Naive thymus-derived CD4-positive, alpha-beta T cell (primary cell): ENCODE measurements around the gene YIPF3. TPM values are rescaled to one million over a fixed set of nuclear protein-coding genes. Genes with fewer than 3 reads are reported as not detected.
"Not testable (repeated sequence)": the region's sequence is repeated elsewhere in the genome, so short reads cannot be mapped to it uniquely, and the experiment has no call there.

Source experiments
- ATAC-seq: fragments of 150-1000 bp; cut with Tn5 transposase; 2 replicates; pipeline ENCODE4 v1.10.0; 2021; ENCODE audit warnings: mild to moderate bottlenecking, moderate library complexity
- CTCF ChIA-PET: fragments of 350-600 bp; sonication (Branson Sonifier 250); formaldehyde crosslinking; loops from one replicate; lab custom pipeline; 2021; ENCODE audit warnings: antibody characterized with exemption; lab: Charles Lee
- POLR2A ChIA-PET: fragments of 350-600 bp; sonication (Branson Sonifier 250); formaldehyde crosslinking; loops from one replicate; lab custom pipeline; 2021; ENCODE audit warnings: antibody characterized with exemption, inconsistent platforms; lab: Charles Lee
- DNase-seq, 9 donors: peaks; one replicate each; pipeline versions ENCODE4 v3.0.0 to v3.0.0-alpha.2; 2020 to 2022; ENCODE audit warnings: mixed read lengths in 1 of 9
- H3K27ac ChIP-seq: one replicate; pipeline ENCODE4 v1.7.0; 2013; ENCODE audit warnings: mild to moderate bottlenecking, low read depth, low read length, moderate library complexity
- H3K27me3 ChIP-seq, 2 donors: one replicate each; pipeline ENCODE4 v1.7.0; 2013; ENCODE audit warnings: low read length in 2 of 2, mild to moderate bottlenecking in 2 of 2, moderate library complexity in 2 of 2; ENCODE audit not compliant: control insufficient read depth in 2 of 2, insufficient read depth in 2 of 2
- H3K36me3 ChIP-seq, 3 experiments: 1 replicate in 2 of 3; 2 replicates in 1 of 3; pipeline ENCODE4 v1.7.0; 2013; ENCODE audit warnings: low read length in 3 of 3, mild to moderate bottlenecking in 3 of 3, moderate library complexity in 1 of 3; ENCODE audit not compliant: insufficient read depth in 3 of 3, control insufficient read depth in 2 of 3
- H3K4me1 ChIP-seq, 2 donors: one replicate each; pipeline ENCODE4 v1.7.0; 2013; ENCODE audit warnings: low read length in 2 of 2, mild to moderate bottlenecking in 2 of 2, moderate library complexity in 1 of 2; ENCODE audit not compliant: control insufficient read depth in 2 of 2, insufficient read depth in 2 of 2
- H3K4me3 ChIP-seq: 2 replicates; pipeline ENCODE4 v1.7.0; 2013; ENCODE audit warnings: mild to moderate bottlenecking, low read length
- H3K9me3 ChIP-seq, 3 experiments: 1 replicate in 2 of 3; 2 replicates in 1 of 3; pipeline ENCODE4 v1.7.0; 2013; ENCODE audit warnings: low read length in 3 of 3; ENCODE audit not compliant: control insufficient read depth in 2 of 3
- H3K27ac Mint-ChIP-seq, 9 donors: one replicate each; pipeline ENCODE4 v1.8.0; 2020 to 2022; ENCODE audit warnings: mixed read lengths in 9 of 9, mild to moderate bottlenecking in 8 of 9, moderate library complexity in 5 of 9, inconsistent platforms in 2 of 9
- H3K27me3 Mint-ChIP-seq, 5 donors: one replicate each; pipeline ENCODE4 v1.8.0; 2021 to 2022; ENCODE audit warnings: mixed read lengths in 5 of 5, mild to moderate bottlenecking in 1 of 5
- H3K36me3 Mint-ChIP-seq, 5 donors: one replicate each; pipeline ENCODE4 v1.8.0; 2020 to 2022; ENCODE audit warnings: mixed read lengths in 5 of 5, mild to moderate bottlenecking in 3 of 5, inconsistent platforms in 1 of 5
- H3K4me1 Mint-ChIP-seq, 7 donors: one replicate each; pipeline ENCODE4 v1.8.0; 2020 to 2022; ENCODE audit warnings: mixed read lengths in 7 of 7, mild to moderate bottlenecking in 3 of 7, inconsistent platforms in 1 of 7
- H3K4me3 Mint-ChIP-seq, 10 donors: one replicate each; pipeline ENCODE4 v1.8.0; 2020 to 2022; ENCODE audit warnings: mild to moderate bottlenecking in 10 of 10, mixed read lengths in 10 of 10, moderate library complexity in 6 of 10, inconsistent platforms in 2 of 10
- H3K9me3 Mint-ChIP-seq, 11 donors: one replicate each; pipeline ENCODE4 v1.8.0; 2020 to 2022; ENCODE audit warnings: mixed read lengths in 11 of 11, mild to moderate bottlenecking in 4 of 11, inconsistent platforms in 1 of 11, moderate library complexity in 1 of 11
- intact Hi-C, 2 donors: fragments of 100-400 bp; cut with micrococcal nuclease; formaldehyde crosslinking; loops; one replicate each; pipeline ENCODE4 v1.15.1; 2023
- polyA plus RNA-seq, 2 donors: library from polyadenylated mRNA; unstranded; fragments of 300-500 nt; fragmentation: Illumina TruSeq; gene quantifications; one replicate each; pipeline ENCODE4 v1.2.3, GENCODE V29; 2021
- total RNA-seq, 6 experiments: library from RNA in 5 of 6; stranded (reverse) in 5 of 6; gene quantifications; 1 replicate in 5 of 6; 2 replicates in 1 of 6; pipeline ENCODE4 v1.2.3 and lab custom pipeline; 2021 to 2026

Gene YIPF3
- total and polyA plus RNA-seq, 7 experiments from 2014 or later, result 54.4 to 75.9 (median 68.3) TPM

- Mint-ChIP-seq H3K9me3 (no peaks in the 10 kb centered on the region), H3K36me3 (peaks cover 5 to 38% (median 15%) of the 10 kb centered on the region in 5 donors), H3K4me3 (no peak overlapping the region), H3K27me3 (no peaks in the 10 kb centered on the region), H3K4me1 (no peaks in the 10 kb centered on the region), H3K27ac (peak overlapping the region in 1 of 9 donors; percentile 16)
- intact Hi-C loops, result no loop called here
- ChIA-PET CTCF (no interaction called here), POLR2A (interaction anchor here (1.3 kb wide), 1 partner anchor 37 kb away, joined by 3 read pairs; no protein-coding TSS in a partner anchor)
- H3K9me3 ChIP-seq, result no peaks in the 10 kb centered on the region
- DNase-seq (no peak), ATAC-seq (no peak)
- peaks cover 0 to 47% (median 16%) of the 10 kb centered on the region in 3 experiments for H3K36me3 ChIP-seq
- H3K27ac ChIP-seq, result no peak overlapping the region
- H3K27me3 ChIP-seq, result no peaks in the 10 kb centered on the region
- no peaks in the 10 kb centered on the region for H3K4me1 ChIP-seq
- H3K4me3 ChIP-seq, result no peak overlapping the region
These were observed 23.8 kb upstream of the YIPF3 start for GRCh38 chr6:43540507-43540906.

GRCh38 chr6:43539409-43539808, 22.7 kb upstream of the YIPF3 start:
- H3K9me3 ChIP-seq, H3K4me1 ChIP-seq, CTCF ChIA-PET, H3K4me3 Mint-ChIP-seq, H3K27me3 Mint-ChIP-seq, intact Hi-C loops, POLR2A ChIA-PET, H3K27me3 ChIP-seq, H3K27ac ChIP-seq, H3K27ac Mint-ChIP-seq, ATAC-seq, H3K4me1 Mint-ChIP-seq, H3K4me3 ChIP-seq, DNase-seq, H3K9me3 Mint-ChIP-seq: not testable (repeated sequence)
- H3K36me3 Mint-ChIP-seq, result peaks cover 5 to 33% (median 15%) of the 10 kb centered on the region in 5 donors
- peaks cover 0 to 37% (median 16%) of the 10 kb centered on the region in 3 experiments for H3K36me3 ChIP-seq

GRCh38 chr6:43538986-43539385, 22.3 kb upstream of the YIPF3 start:
- H3K9me3 ChIP-seq, ATAC-seq, H3K9me3 Mint-ChIP-seq, H3K4me3 ChIP-seq, H3K4me1 ChIP-seq, H3K4me3 Mint-ChIP-seq, POLR2A ChIA-PET, CTCF ChIA-PET, DNase-seq, intact Hi-C loops, H3K4me1 Mint-ChIP-seq, H3K27me3 ChIP-seq, H3K27me3 Mint-ChIP-seq, H3K27ac Mint-ChIP-seq, H3K27ac ChIP-seq: not testable (repeated sequence)
- H3K36me3 Mint-ChIP-seq, result peaks cover 5 to 32% (median 13%) of the 10 kb centered on the region in 5 donors
- H3K36me3 ChIP-seq, result peaks cover 0 to 33% (median 16%) of the 10 kb centered on the region in 3 experiments

GRCh38 chr6:43532201-43532600, 15.5 kb upstream of the YIPF3 start:
- Histone ChIP-seq H3K9me3 (no peaks in the 10 kb centered on the region), H3K4me1 (no peaks in the 10 kb centered on the region), H3K36me3 (peaks cover 14 to 60% (median 20%) of the 10 kb centered on the region in 3 experiments), H3K4me3 (no peak overlapping the region), H3K27ac (no peak overlapping the region), H3K27me3 (no peaks in the 10 kb centered on the region)
- intact Hi-C loops, result no loop called here
- Mint-ChIP-seq H3K27me3 (no peaks in the 10 kb centered on the region), H3K4me3 (no peak overlapping the region), H3K9me3 (no peaks in the 10 kb centered on the region), H3K36me3 (peaks cover 1 to 33% (median 13%) of the 10 kb centered on the region in 5 donors), H3K27ac (no peak overlapping the region), H3K4me1 (no peaks in the 10 kb centered on the region)
- CTCF ChIA-PET, result no interaction called here
- POLR2A ChIA-PET, result interaction anchor here (2.9 kb wide), 1 partner anchor 15 kb away, joined by 16 read pairs; the partner anchor contains the start of genes POLR1C and YIPF3
- ATAC-seq, result no peak
- no peak for DNase-seq

GRCh38 chr6:43524483-43524961, 7.8 kb upstream of the YIPF3 start:
- Mint-ChIP-seq H3K9me3 (no peaks in the 10 kb centered on the region), H3K4me1 (peaks cover 0 to 7% (median 5%) of the 10 kb centered on the region in 7 donors), H3K27ac (peak overlapping the region in 3 of 9 donors; percentile 8 to 21 (median 15)), H3K4me3 (no peak overlapping the region), H3K27me3 (no peaks in the 10 kb centered on the region), H3K36me3 (peaks cover 3 to 61% (median 32%) of the 10 kb centered on the region in 5 donors)
- H3K9me3 ChIP-seq, result no peaks in the 10 kb centered on the region
- ChIA-PET CTCF (interaction anchor here (0.7 to 0.8 kb wide), 2 partner anchors 18 to 19 kb away, joined by 3 read pairs; no protein-coding TSS in a partner anchor), POLR2A (interaction anchor here (0.6 to 0.8 kb wide), 2 partner anchors 9 to 1369 kb away, joined by 3 to 4 read pairs; no protein-coding TSS in a partner anchor)
- H3K4me1 ChIP-seq, result no peaks in the 10 kb centered on the region
- no peak overlapping the region for H3K4me3 ChIP-seq
- intact Hi-C loops, result no loop called here
- H3K27ac ChIP-seq, result no peak overlapping the region
- no peaks in the 10 kb centered on the region for H3K27me3 ChIP-seq
- ATAC-seq (no peak), DNase-seq (no peak)
- H3K36me3 ChIP-seq, result peaks cover 36 to 99% (median 41%) of the 10 kb centered on the region in 3 experiments

GRCh38 chr6:43523284-43523683, 6.6 kb upstream of the YIPF3 start:
- intact Hi-C loops, result no loop called here
- Mint-ChIP-seq H3K4me1 (peaks cover 0 to 7% (median 5%) of the 10 kb centered on the region in 7 donors), H3K27ac (peak overlapping the region in 1 of 9 donors; percentile 2), H3K27me3 (no peaks in the 10 kb centered on the region), H3K36me3 (peaks cover 3 to 63% (median 32%) of the 10 kb centered on the region in 5 donors), H3K4me3 (no peak overlapping the region), H3K9me3 (no peaks in the 10 kb centered on the region)
- POLR2A ChIA-PET, result no interaction called here
- H3K4me1 ChIP-seq, result peaks cover 2 to 6% of the 10 kb centered on the region in 2 donors
- no peaks in the 10 kb centered on the region for H3K27me3 ChIP-seq
- H3K27ac ChIP-seq, result no peak overlapping the region
- no peak overlapping the region for H3K4me3 ChIP-seq
- H3K9me3 ChIP-seq, result no peaks in the 10 kb centered on the region
- no peak for ATAC-seq
- CTCF ChIA-PET, result interaction anchor here (1.1 kb wide), 1 partner anchor 67 kb away, joined by 3 read pairs; no protein-coding TSS in a partner anchor
- DNase-seq, result no peak
- H3K36me3 ChIP-seq, result peaks cover 36 to 92% (median 37%) of the 10 kb centered on the region in 3 experiments
